ENCODE results near the gene PDE9A. TPM values are rescaled to one million over a fixed set of nuclear protein-coding genes. Genes with fewer than 3 reads are reported as not detected.

The PDE9A gene
- total and polyA plus RNA-seq, 2 experiments from 2014 or later = 6.8 to 14.2 TPM

DNA sequence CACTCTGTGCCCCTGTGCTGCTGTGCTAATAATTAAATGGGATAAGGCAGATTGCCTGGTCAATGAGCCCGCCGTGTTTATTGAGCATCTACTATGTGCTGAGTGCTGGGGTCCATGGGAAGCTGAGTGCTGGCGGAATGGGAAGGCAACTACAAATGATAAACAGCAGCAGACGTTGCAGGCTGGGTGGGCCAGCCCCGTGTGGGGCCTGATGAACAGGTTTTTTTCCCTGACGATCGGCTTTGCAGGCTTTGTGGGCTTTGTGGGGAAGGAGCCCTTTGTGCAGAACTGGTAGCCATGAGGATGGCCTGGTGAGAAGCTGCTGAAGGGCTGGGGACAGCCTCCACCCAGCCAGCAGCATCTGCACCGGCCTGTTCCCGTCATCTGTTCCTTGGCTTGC lies 3.5 kb downstream of the PDE9A start:
- Histone ChIP-seq H3K9me3 (ENCODE audit: low read depth) (no peaks in the 10 kb centered on the region), H3K27ac (no peak overlapping the region), H3K4me1 (ENCODE audit: low read depth) (peaks cover 15% of the 10 kb centered on the region), H3K36me3 (no peaks in the 10 kb centered on the region), H3K27me3 (no peaks in the 10 kb centered on the region), H3K4me3 (no peak overlapping the region)
- no peak for TF ChIP-seq CTCF (IDR thresholded peaks at IDR 0.05; ENCODE audit: low read depth, low read length)
- DNase-seq (ENCODE audit: low read depth in 1 of 2, low spot score in 1 of 2) = no peak

DNA sequence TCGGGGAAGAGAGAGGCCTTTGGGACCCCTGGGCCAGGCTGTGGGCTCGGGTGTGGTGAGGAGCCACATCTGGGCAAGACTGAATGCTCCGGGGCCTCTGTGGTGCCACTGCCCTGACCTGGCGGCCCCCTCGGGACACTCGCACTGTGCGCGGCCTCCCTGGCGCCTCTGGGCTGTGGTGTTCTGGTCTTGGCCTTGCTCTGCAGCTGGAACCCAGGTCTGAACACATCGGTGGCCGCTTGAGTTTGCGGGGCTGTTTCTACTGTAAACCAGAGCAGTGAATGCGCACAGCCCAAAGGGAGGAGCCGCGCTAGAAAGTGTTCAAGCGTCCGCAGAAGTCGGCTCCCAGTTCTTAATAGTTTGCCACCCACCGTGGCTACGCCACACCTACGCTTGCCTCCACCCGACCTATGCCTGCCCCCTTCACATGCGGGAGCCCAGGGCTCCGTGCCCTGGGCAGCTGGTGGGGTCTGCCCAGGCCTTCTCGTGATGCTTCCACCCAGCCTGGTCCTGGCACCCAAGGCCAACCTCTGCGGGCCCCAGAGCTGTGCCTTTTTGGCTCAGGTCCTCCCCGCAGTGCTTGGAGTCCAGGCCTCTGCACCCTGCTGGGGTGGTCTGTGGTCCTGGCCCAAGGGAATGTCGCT lies 4.4 kb downstream of the PDE9A start:
- H3K4me1 ChIP-seq (ENCODE audit: low read depth) = peaks cover 14% of the 10 kb centered on the region
- no peak for DNase-seq (ENCODE audit: low read depth in 1 of 2, low spot score in 1 of 2)
- H3K27ac ChIP-seq = no peak overlapping the region
- TF ChIP-seq CTCF (IDR thresholded peaks at IDR 0.05; ENCODE audit: low read depth, low read length) = no peak
- no peaks in the 10 kb centered on the region for H3K36me3 ChIP-seq
- H3K9me3 ChIP-seq (ENCODE audit: low read depth) = no peaks in the 10 kb centered on the region
- H3K4me3 ChIP-seq = no peak overlapping the region
- H3K27me3 ChIP-seq = no peaks in the 10 kb centered on the region

- Histone ChIP-seq H3K36me3 (no peaks in the 10 kb centered on the region), H3K4me3 (no peak overlapping the region), H3K4me1 (ENCODE audit: low read depth) (peaks cover 10% of the 10 kb centered on the region), H3K27me3 (no peaks in the 10 kb centered on the region), H3K9me3 (ENCODE audit: low read depth) (no peaks in the 10 kb centered on the region), H3K27ac (no peak overlapping the region)
- no peak for DNase-seq (ENCODE audit: low read depth in 1 of 2, low spot score in 1 of 2)
- no peak for TF ChIP-seq CTCF (IDR thresholded peaks at IDR 0.05; ENCODE audit: low read depth, low read length)
Observed at GRCh38 chr21:42658320-42659105, 5.1 kb downstream of the PDE9A start.

DNA sequence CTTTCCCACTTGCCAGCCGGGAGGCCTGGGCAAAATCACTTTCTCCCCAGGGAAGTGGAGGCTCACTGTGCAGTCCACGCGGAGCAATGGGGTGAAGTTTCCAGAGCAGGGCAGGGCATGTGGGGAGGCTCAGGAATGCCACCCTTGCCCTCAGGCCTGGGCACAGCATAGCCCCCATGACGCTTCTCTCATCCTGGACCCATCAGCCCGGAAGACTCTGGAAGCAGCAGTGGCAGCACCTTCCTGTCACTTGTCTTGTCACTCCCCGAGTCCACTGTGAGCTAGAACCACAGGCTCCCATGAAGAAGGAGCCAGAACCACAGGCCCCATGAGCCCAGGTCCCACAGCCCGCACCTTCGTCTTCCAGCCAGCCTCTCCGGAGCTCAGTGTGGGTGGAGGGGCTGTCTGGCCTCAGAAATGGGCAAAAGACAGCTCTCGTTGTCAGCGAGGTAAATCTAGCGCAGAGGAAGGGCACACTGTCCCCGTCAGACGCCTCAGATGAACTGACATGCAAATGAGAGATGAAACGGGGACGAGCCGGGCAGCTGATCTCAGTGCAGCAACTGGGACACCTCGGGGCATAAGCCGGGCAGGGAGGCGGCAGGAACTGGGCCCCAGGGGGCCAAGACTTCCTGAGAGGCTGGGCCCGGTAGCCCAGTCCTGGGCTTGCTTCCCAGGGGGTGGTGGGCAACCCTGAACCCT lies 6.1 kb downstream of the PDE9A start:
- Histone ChIP-seq H3K4me3 (no peak overlapping the region), H3K4me1 (ENCODE audit: low read depth) (peaks cover 13% of the 10 kb centered on the region), H3K27ac (no peak overlapping the region), H3K27me3 (no peaks in the 10 kb centered on the region), H3K9me3 (ENCODE audit: low read depth) (no peaks in the 10 kb centered on the region), H3K36me3 (no peaks in the 10 kb centered on the region)
- TF ChIP-seq CTCF (IDR thresholded peaks at IDR 0.05; ENCODE audit: low read depth, low read length) = no peak
- DNase-seq (ENCODE audit: low read depth in 1 of 2, low spot score in 1 of 2) = no peak

- no peak overlapping the region for H3K27ac ChIP-seq
- no peak overlapping the region for H3K4me3 ChIP-seq
- DNase-seq (ENCODE audit: low read depth in 1 of 2, low spot score in 1 of 2) = no peak
- TF ChIP-seq CTCF (IDR thresholded peaks at IDR 0.05; ENCODE audit: low read depth, low read length) = no peak
- no peaks in the 10 kb centered on the region for H3K36me3 ChIP-seq
- H3K9me3 ChIP-seq (ENCODE audit: low read depth) = no peaks in the 10 kb centered on the region
- no peaks in the 10 kb centered on the region for H3K27me3 ChIP-seq
- peaks cover 7% of the 10 kb centered on the region for H3K4me1 ChIP-seq (ENCODE audit: low read depth)
Observed at GRCh38 chr21:42660118-42660470, 6.7 kb downstream of the PDE9A start.
